SK-N-MC (cell line): Measurements from ENCODE around the gene GMDS.

ENCODE experiments used
- EZH2 ChIP-seq: fragments of 200-600 bp; sonication (generic); IDR thresholded peaks from one replicate; pipeline ENCODE4 v1.6.1; 2017; ENCODE audit warnings: antibody characterized with exemption
- POLR2AphosphoS5 ChIP-seq: IDR thresholded peaks from 2 replicates; pipeline ENCODE4 v1.6.1; 2012; ENCODE audit warnings: mild to moderate bottlenecking, low read depth, low read length, borderline replicate concordance

- TF ChIP-seq POLR2AphosphoS5 (no peak), EZH2 (no peak)
These were observed 625.5 kb downstream of the GMDS start for GRCh38 chr6:1619673-1620503.
